HG03571 (cell line): Measurements from ENCODE around the gene TCF7L2.

ENCODE experiments used
- ATAC-seq: cut with Tn5 transposase; IDR thresholded peaks from one replicate; pipeline ENCODE4 v1.9.1; 2021; ENCODE audit not compliant: unreplicated experiment

The TCF7L2 gene

GRCh38 chr10:113042868-113043267 lies 92.8 kb downstream of the TCF7L2 start:
- no peak for ATAC-seq

GRCh38 chr10:113044016-113044755 lies 94.1 kb downstream of the TCF7L2 start:
- ATAC-seq = no peak

DNA sequence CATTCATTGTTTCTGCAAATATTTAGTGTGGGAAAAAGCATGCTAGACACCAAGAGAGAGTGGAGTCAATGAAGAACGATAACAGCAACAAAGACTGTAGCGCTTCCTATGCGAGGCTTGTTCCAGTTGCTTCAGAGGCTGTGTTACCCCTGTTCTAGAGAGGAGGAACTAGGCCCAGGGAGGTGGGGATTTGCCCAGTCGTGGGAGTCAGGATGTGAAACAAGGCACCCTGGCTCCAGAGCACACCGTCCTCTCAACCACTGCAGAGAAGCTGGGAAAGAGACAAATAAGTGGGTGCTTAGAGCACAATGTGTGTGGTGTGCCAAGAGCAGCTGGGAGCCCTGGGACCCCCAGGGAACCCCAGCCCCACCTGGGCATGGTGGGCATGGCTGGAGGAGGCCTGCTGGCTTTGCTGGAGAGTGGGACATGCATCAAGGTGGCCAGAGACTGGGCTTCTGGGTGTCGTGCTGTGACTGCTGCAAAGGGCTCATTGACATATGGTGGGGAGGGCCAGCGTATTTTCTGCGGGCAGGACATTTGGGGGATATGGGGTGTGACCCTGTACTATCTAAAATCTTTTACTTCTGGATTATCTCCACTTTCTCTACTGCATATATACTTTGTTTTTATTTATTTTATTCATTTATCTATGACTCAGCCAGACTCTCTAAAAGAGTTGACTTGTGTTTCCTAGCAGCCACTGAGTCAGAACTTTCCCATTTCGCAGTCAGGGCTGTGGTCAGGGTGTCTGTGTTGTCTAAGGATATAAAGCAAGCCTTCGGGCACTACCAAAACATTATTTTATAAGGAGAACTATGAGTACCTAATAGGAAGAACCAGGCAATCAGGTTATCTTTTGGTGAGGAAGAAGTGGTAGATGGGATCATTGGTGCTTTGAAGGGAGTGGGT lies 95.4 kb downstream of the TCF7L2 start:
- ATAC-seq = no peak

GRCh38 chr10:113047151-113047550 lies 97.1 kb downstream of the TCF7L2 start:
- ATAC-seq = no peak

GRCh38 chr10:113047605-113047962 lies 97.5 kb downstream of the TCF7L2 start:
- no peak for ATAC-seq

DNA sequence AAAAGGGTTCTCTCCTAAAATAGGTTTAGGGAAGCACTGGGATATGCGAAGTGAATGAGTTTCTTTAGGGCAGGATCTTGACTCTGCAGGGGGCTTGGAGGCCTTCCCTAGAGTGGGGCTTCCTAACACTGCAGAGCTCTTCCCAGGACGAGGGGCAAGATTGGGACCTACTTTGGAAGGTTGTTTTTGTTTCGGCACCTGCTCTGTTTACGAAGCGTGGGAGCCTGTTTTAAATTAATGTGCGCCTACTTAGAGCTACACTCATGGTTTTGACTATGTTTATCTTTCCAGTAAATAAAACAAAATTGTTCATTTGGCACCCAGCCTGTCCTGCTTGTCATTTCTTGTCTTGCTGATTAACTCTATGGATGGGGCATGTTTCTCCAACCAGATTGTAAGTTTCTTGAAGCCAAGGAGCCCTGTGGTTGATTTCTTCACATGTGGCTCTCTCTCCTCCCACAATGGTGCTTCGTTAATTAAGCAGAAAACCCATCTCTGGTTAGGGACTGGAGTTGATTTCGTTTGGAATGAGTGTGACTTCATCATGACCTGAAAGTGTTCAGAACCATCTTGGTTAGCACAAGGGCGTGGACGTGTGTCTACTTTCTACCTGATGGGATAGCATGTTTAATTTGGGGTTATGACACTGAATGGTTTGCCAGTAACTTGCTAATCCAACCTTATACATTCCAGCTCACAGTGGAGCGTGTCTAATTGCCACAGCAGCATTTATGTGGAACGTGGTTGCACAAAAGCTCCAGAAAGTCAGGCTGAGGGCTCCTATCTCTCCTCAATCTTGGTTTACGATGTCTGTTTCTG lies 98.1 kb downstream of the TCF7L2 start:
- no peak for ATAC-seq

GRCh38 chr10:113049881-113050280 lies 99.8 kb downstream of the TCF7L2 start:
- ATAC-seq = no peak

- ATAC-seq = no peak
These were observed 102.2 kb downstream of the TCF7L2 start for GRCh38 chr10:113052076-113052830.

GRCh38 chr10:113053091-113053490 lies 103.0 kb downstream of the TCF7L2 start:
- no peak for ATAC-seq

DNA sequence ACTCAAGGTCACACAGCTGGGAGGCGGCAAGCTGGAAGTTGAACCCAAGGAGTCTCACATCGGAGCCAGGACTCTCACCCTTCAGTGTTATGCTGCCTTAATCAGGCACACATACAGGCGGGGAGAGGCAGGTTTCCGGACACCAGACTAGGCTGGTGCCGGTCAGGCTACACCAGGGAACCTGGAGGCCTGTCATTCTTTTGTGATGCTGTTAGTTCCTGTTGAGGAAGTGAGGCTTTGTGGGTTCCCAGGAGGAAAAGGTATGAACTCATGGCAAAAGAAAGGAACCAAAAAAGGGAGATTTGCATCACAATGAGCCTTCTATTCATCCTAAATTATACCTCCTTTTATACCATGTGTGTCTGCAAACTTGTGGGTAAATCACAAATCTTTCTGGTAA lies 103.8 kb downstream of the TCF7L2 start:
- ATAC-seq = no peak

DNA sequence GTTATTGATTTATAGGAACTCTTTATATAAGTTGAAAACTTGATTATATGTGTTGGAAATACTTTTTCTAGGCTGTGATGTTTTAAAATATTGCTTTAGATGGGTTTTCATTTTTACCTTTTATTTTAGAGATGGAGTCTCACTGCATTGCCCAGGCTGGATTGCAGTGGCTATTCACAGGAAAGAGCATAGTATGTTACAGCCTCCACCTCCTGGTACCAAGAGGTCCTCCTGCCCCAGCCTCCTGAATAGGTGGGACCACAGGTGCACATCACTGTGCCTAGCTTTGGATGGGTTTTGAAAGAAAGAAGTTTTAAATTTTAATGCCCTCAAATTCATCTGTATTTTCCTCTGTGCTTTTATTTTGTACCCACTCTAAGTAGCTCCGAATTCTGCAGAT lies 105.4 kb downstream of the TCF7L2 start:
- ATAC-seq = no peak

- ATAC-seq = no peak
These were observed 106.0 kb downstream of the TCF7L2 start for GRCh38 chr10:113056030-113056429.

GRCh38 chr10:113056441-113057021 lies 106.5 kb downstream of the TCF7L2 start:
- no peak for ATAC-seq

GRCh38 chr10:113057948-113058522 lies 108.0 kb downstream of the TCF7L2 start:
- ATAC-seq = no peak

DNA sequence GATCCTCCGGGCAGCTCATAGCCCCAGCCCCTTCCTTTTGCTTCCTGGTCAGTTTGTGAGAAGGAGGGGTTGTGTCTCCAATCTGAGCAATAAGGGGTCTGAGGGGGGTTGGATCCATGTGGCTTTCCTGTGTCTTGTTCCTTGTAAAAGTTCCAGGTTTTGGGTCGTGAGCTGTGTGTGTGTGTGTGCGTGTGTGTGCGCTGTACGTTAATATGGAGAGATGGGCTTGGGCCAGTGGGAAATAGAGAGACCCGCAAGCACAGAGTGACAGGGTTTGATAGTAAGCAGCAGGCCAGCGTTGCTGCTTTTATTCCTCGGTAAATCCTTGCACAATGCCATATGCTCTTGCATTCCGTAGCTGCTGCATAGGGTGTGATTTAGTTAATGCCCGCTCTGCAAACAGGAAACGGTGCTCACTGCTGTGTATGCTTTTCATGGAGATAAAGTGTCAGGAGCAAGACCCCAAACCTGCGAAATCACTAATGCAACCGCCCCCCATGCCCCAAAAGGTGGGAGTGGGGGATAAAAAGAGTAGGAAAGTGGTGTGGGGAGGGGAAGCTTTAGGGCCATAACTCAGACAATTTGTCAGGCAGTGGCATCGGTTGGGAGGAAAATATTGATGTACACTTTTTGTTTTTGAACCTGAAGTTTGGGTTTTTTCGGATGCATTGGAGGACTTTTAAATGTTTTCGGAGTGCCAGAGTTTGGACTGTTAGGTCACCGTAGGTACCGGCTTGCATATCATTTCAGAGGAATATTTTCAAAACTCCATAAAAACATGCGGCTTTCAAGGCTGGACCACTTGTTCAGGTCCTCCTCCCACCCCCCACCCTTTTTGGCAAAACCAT lies 108.7 kb downstream of the TCF7L2 start:
- no peak for ATAC-seq

DNA sequence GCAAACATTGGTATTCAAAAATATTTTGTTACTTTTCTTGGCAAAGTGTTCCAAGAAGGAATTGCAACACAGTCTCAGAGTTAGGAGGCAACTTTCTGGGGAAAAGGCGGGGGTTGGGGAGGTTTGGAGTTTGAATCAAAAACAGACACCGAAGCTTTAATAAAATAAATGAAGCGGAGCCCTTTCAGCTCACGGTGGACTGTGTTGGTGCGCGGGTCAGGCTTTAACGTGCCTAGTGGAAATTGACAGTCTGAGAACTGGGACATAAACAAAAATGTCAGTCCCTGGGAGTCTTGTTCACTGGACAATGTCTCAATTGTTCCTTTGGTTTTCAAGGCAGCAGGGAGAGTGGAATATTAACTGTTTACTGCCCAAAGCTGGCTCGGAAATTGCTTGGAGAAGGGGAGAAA lies 109.3 kb downstream of the TCF7L2 start:
- no peak for ATAC-seq

DNA sequence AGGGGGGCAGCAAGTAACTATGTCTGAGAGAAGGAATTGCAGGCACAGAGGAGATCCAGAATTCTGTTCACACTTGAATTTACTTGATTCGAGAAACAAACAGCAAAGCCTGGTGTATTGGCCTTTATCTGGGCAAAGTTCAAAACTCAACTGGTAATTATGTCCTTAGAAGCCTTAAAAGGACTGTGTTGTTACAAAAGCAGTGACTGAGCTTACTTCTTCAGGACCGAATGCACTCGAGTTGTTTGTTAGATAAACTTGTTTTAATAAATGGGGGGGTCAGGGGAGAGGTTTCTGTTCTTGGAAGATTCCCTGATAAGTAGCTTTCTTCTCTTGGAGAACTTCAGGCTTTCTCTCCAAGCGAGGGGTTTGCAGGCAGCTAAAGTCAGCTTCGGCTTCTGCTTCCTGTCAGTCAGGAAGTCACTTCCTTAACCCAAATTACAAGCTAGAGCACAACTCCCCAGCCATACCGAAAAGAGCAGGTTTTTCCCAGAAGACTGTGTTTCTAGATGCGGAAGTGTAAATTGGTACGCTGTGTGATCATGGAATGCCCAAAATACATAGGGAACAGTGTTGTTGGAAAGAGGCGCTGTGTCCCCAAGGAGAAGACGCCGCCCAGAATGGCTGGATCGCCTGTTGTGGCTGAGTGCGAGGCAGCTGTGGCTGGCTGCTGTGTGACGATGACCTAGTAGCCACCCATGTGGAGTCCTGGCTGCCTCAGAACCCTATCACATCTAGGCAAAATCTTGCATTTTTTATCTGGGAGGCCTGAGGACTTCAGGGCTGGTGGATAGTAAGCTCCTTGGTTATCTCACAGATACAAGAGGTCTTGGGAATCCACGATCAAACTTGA lies 110.4 kb downstream of the TCF7L2 start:
- ATAC-seq = no peak

GRCh38 chr10:113061054-113061430 lies 111.0 kb downstream of the TCF7L2 start:
- ATAC-seq = no peak
